AG09319 (cell line): ENCODE data around the gene NEUROG2.

Experiments
- DNase-seq: peaks from one replicate; pipeline ENCODE4 v3.0.0-alpha.2; 2010; ENCODE audit warnings: low read depth; ENCODE audit errors: extremely low read depth
- TF ChIP-seq, protein P1 (sequence below): IDR thresholded peaks from 2 replicates; pipeline ENCODE4 v1.5.1; 2011; ENCODE audit warnings: low read depth, mild to moderate bottlenecking, inconsistent platforms, low read length, moderate library complexity

Gene NEUROG2

DNA sequence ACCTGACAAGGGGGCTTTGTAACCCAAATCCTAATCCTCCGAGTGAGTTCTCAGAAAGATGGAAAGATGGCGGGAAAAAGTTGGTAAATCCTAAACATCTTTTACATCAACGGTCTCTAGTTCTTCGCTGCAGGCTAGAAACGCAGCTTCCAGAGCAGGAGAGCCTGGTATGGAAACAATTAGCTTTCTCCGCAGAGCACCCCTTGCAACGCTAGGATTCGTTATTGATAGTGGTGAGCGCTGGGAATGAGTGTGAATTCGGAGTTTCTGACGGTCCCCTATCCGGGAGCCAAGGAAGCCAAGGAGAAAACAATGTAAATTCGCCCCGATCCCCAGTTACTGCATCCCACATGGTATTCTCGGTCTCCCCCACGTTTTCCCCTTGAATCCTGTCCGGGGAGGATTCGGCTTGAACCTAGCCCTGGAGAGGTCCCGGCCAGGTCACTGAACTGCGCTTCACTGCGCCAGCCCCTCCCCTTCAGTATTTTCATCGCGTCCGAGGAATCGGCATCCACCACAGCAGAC is 4.7 kb upstream of the NEUROG2 start:
- DNase-seq, result no peak
- TF ChIP-seq, protein P1, sequence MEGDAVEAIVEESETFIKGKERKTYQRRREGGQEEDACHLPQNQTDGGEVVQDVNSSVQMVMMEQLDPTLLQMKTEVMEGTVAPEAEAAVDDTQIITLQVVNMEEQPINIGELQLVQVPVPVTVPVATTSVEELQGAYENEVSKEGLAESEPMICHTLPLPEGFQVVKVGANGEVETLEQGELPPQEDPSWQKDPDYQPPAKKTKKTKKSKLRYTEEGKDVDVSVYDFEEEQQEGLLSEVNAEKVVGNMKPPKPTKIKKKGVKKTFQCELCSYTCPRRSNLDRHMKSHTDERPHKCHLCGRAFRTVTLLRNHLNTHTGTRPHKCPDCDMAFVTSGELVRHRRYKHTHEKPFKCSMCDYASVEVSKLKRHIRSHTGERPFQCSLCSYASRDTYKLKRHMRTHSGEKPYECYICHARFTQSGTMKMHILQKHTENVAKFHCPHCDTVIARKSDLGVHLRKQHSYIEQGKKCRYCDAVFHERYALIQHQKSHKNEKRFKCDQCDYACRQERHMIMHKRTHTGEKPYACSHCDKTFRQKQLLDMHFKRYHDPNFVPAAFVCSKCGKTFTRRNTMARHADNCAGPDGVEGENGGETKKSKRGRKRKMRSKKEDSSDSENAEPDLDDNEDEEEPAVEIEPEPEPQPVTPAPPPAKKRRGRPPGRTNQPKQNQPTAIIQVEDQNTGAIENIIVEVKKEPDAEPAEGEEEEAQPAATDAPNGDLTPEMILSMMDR, result no peak

DNA sequence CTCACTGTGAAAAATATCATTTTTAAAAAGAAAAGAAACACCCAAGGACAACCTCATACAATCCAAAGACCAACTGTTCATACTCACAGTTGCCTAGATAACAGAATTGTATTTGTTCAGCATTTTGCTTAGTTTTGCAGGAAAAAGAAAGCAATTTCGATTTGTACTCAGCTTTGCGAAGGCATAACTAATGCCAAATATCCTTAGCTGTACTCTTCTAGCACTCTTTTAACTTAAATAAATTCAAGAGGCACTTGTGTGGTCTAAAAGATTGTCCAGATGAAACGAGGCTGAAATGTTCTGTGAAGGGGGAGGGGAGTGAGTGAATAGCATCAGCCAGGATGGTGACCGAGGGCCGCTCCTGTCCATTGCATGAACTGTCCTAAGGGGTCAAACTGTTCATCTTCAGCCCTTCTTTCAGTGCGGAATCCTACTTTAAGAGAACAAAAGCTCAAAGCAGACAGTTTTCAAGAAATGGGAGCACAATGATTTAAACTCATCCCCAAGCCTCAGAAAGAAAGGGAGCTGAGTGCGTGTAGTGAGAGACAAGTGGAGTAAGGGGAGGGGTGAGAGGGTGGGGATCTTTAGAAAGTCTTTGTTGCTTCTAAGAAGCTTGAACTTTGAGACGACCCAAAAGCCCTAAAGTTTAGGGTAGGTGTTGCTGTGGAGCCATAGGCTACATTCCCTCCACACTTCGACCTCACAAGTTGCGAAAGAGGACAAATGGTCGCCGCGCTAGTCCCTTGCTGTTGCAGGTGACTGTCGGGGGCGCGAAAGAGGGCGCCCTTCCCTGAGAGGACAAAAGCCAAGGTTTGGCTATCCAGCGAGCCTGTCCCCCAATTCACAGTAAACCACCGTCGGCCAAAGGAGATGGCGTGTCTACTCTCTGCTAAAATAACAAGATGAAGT is 4.0 kb upstream of the NEUROG2 start:
- TF ChIP-seq, protein P1, result no peak
- no peak for DNase-seq

DNA sequence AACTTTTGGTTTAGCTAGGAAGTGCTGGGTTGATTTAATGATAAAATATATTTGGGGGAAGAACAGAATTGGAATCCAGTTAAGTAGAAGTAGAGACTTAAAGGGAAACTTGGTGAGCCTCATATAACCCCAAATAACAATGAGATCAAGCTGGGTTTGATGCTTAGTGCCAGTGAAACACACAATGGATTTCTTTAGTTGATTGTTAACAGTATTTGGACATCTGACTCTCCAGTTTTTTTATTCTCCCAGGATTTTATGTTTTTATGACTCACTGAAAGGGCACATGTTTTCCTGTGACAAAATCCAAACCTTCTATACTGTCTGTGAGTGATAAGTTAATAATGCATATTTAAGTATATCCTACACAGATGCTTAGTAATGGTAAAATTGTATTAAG is 2.7 kb upstream of the NEUROG2 start:
- TF ChIP-seq, protein P1, result no peak
- DNase-seq, result no peak

DNA sequence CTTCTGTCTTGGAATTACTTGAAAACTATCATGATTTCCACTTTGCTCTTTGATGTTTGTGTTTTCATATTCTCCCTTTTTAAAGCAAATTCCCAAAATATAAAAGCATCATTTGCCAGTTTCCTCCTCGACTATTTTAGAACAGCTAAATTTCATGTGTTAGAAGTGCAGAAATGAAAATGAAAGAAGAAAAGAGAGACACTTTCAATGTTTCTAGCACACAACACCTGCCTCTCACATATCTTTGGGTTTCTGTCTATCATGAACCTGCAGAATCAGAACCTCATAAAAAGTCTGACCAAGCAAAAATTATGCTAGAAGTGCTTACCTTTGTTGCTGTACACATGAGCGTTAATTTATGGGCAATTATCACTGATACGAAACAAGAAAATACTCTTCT is 1.9 kb upstream of the NEUROG2 start:
- TF ChIP-seq, protein P1, result no peak
- no peak for DNase-seq

DNA sequence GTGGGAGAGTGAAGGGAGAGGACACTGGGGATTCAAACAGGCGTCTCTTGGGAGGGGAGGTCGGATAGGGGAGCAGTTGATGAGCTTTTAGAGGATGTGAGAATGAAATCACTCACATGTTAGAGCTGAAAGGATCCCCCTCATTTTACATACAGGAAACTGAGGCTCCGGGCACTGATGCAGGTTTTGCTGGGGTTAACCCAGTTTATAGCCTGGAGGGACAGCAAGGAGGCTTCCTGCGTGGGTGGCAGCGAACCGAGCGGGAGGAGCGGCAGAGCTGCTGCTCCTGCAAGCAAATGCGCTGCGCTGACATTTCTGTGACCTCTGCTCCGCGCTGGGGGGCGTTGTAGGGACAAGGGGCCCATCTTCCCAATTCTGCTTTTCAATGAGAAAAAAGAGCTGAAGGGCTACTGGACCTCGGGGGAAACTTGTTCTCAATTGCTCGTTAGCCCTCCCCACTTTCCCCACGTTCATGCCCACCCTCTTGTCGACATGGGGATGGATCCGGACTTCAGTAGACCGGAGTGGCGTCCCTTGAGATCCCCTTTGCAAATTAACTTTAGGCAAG is 1.2 kb upstream of the NEUROG2 start:
- no peak for DNase-seq
- TF ChIP-seq, protein P1, result no peak

DNA sequence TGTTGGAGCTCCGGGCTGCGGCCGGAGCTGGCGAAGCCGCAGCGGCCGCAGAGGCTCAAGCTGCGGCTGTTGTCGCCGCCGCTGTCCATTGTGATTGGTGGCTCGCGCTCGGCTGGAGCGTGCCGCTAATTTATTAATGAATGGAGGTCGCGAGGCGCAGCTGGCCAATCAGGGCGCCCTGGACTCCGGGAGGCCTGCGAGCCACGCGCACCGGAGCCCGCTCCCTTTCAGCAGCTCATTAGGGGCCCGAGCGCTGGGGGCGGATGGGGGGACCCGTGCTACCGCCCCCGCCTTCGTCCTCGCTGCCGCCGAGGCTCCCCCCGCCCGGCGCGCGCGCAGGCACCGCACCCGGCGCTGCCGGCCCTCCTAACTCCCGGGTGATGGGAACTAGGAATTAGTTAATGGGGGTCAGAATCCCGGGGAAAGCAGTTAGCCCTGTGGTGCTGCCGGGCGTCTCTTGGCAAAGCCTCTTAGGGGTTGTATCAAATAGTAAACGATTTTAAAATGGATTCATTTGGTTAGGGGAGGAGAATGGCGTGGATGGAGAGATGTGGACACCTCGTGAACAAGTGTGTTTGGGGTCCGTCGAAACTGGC is 589 bp upstream of the NEUROG2 start:
- DNase-seq, result no peak
- TF ChIP-seq, protein P1, result no peak
